CD4-positive, alpha-beta T cell treated with Interferon gamma for 1 hour (primary cell): ENCODE results near the gene UGCG.
A peak's percentile ranks its signal among the peaks of the same experiment; 100 is the strongest.
"Not testable (repeated sequence)": the region's sequence is repeated elsewhere in the genome, so short reads cannot be mapped to it uniquely, and the experiment has no call there.

ENCODE experiments used
- DNase-seq: peaks from one replicate; pipeline ENCODE4 v3.0.0-alpha.2; 2020

The UGCG gene

GRCh38 chr9:111957856-111958631 lies 61.4 kb downstream of the UGCG start:
- DNase-seq, result no peak

DNA sequence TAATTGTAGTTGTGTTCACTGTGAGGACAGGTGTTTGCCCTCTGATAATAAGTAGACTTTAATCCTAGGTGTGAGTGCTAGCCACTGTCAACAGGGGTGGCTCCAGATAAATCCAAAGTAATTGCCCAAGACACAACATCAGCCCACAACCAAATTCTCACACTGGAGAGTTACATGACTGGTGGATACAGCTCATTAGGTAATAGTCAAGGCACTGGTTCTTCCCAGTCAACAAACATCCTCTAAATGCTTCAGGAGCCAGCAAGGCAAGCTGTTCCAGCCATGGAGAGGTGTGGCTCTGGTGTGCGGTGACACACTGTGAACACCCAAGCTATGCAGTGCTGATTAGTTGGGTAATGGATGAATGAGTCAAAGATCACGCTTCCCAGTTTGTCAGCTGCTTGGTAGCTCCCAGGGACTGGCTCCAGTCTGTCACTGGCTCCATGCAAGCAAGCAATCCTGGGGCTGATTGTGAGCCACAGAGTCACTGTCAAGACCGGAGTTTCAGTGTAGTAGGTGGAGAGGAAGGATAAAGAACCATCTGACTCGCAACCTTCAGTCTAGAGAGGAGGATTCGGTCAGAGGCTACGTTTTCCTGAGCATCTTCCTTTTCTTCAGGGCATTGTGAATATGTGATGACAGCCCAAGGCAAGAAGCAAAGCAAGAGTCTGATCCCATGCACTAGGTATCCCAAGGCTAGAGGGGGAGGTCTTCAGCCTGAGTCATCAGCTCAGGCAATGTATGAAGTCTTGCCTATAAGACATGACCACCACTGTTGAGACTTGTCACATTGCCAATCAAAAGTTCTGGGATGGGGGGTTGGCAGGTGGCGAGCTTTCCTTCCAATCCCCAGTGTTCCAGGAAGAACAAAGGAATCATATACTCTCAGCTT lies 63.1 kb downstream of the UGCG start:
- peak; percentile 12 for DNase-seq

- DNase-seq, result not testable (repeated sequence)
Observed at GRCh38 chr9:111960485-111960884, 63.9 kb downstream of the UGCG start.

GRCh38 chr9:111961009-111961408 lies 64.4 kb downstream of the UGCG start:
- DNase-seq, result no peak

DNA sequence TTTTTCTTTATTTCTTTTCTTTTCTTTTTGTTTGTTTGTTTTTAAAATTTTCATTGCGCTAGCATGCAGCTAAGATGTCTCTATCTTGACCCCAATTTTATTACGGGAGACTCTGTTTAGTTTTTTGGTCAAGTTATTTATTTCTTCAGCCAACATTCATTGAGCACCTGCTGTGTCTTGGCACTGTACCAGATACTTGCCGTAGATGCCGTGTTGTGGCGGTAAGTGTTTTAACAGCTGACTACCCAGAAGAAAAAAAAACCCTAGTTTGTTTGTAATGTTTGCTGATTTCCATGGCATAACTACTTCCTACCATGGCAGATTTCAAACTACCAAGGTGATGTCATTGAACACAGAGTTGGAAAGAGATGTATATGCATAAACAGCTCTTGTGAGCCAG lies 65.0 kb downstream of the UGCG start:
- DNase-seq, result no peak

DNA sequence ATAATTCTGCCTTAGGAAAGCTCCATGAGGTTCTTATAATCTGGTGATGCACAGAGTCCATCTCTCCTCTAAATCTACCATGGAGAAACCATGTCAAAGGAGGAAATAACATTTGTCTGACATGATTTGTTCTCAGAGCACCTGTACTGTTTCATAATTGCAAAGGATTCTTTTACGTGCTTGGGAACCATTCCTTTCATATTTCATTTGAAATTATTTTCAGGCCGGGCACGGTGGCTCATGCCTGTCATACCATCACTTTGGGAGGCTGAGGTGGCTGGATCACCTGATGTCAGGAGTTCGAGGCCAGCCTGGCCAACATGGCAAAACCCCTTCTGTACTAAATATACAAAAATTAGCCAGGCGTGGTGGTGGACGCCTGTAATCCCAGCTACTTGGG lies 65.4 kb downstream of the UGCG start:
- DNase-seq, result no peak

DNA sequence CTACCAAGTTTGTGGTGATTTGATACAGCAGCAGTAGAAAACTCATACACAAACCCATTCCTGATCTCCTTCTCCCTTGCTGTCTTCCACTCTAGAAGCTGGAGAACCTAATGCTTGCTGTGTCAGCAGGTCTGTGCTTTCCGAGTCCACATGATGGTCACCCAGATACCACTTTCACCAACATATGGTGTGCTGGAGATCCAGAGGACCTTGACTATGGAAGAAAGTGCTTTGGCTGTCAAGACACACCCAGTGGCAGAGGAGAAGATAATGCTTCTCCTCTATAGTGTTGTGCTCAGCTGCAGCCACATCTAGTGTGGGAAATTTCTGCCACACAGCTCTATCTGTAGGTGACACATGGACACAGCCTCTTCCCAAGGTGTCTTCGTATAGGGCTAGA lies 67.4 kb downstream of the UGCG start:
- DNase-seq, result no peak

DNA sequence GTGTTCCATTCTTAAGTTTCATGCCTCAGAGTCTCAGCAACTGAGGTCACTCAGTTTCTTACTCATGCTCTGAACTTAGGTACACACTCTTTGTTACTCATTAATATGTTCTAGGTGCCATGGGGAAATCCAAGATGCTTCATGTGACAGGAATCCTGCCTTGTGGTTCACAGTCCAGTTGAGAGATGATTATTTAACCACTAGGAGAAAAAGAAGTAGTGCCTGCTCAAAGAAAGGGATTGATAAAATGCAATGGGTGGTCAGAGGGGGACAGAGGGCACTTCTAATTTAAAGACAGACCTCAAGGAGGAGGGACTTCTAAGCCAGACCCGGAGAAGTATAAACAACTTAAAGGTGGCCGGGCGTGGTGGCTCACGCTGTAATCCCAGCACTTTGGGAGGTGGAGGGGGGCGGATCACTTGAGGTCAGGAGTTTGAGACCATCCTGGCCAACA lies 69.0 kb downstream of the UGCG start:
- DNase-seq, result no peak

GRCh38 chr9:111966124-111966723 lies 69.6 kb downstream of the UGCG start:
- DNase-seq, result no peak

- DNase-seq, result no peak
Observed at GRCh38 chr9:111966861-111967291, 70.3 kb downstream of the UGCG start.

DNA sequence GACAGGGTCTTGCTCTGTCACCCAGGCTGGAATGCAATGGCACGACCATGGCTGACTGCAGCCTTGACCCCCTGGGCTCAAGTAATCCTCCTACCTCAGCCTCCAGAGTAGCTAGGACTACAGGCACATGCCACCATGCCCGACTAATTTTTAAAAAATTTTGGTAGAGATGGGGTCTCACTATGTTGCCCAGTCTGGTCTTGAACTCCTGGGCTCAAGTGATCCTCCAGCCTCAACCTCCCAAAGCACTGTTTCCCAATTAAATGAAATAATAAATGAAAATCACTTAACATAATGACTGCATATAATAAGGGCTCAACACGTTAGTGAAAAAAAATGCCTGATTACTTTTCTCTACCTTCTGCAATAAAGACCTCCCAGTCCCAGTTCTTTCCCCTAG lies 71.0 kb downstream of the UGCG start:
- DNase-seq, result no peak

DNA sequence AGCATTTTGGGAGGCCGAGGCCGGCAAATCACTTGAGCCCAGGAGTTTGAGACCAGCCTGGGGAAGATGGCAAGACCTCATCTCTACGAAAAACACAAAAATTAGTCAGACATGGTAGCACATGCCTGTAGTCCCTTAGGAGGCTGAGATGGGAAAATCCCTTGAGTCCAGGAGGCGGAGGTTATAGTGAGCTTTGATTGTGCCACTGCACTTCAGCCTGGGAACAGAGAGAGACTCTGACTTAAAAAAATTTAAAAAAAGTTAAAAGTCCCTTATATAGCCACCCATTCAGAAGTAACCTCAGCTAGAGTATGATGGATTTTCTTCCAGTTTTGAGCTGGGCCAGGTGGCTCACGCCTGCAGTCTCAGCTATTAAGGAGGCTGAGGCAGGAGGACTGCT lies 72.4 kb downstream of the UGCG start:
- no peak for DNase-seq

GRCh38 chr9:111969622-111970021 lies 73.0 kb downstream of the UGCG start:
- DNase-seq, result no peak

DNA sequence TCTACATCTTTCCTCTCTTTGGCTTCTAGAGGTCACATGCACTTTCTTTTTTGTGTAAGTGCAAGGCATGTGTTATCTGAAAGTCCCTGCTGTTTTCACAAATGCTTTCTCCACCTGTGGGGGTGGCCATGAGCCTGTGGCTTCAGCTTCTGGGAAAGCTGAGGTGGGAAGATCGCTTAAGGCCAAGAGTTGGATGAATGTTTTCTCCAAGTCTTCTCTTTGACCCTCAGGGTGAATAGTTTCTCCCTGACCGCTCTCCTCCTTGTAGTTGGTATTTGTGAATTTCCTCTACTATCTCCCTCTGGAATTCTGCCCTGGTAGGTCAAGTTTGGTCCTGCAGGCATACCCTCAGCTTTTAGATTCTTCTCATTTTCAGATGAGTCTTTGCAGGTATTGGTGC lies 74.2 kb downstream of the UGCG start:
- no peak for DNase-seq

GRCh38 chr9:111974092-111974681 lies 77.6 kb downstream of the UGCG start:
- DNase-seq, result no peak

GRCh38 chr9:111975709-111976108 lies 79.1 kb downstream of the UGCG start:
- no peak for DNase-seq

- DNase-seq, result no peak
Observed at GRCh38 chr9:111978616-111979015, 82.0 kb downstream of the UGCG start.

DNA sequence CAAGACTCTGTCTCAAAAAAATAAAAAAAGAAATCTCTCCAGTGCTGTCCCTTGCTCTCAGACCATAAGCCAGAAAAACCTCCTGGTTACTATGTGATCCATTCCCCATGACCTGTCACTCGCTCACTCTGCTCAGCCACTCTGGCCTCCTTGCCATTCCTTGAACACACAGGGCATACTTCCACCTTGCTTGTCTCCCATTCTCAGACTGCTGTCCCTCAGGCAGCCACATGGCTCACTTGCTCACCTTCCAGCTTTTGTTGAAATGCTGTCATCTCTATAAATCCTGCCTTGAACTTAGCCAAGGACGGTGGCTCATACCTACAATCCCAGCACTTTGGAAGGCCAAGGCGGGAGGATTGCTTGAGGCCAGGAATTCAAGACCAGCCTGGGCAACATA lies 82.9 kb downstream of the UGCG start:
- no peak for DNase-seq

DNA sequence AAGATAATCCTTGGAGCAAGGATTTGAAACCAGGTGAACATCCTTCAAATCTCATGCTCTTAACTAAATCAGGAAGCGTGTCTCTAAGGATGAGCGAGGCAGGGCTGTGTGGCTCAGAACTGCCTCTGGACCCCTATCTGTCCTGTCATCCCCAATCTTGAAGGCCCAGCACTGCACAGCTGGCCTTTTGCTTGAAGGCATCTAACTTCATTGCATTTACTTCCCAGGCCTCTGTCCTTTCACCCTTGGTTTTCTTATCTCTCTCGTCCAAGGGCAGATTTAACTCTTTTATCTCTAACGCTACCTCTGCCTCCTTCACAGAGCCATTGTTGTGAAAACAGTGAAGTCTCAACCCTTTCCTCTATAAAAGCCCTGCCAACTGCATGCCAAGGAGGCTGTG lies 83.8 kb downstream of the UGCG start:
- DNase-seq, result no peak

DNA sequence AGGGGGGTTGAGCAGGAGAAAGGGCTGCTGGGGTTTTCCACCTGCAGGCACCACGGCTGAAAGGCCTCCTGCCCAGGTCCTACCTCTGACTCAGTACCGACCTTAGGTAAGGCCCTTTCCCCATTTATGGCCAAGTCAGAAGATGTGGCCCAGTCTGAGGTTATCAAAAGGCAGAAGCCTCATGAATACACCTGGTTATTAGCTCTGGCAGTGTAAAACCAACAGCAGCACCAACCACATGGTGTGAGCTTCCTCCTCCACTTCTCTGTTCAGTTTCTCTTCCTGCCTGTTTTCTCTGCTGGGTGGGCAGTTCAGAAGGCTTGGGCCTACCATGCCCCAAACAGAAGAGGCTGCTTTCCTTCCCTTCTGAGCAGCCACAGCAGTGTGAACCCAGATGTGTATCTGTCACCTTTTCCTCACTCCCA lies 86.9 kb downstream of the UGCG start:
- DNase-seq, result peak; percentile 36

DNA sequence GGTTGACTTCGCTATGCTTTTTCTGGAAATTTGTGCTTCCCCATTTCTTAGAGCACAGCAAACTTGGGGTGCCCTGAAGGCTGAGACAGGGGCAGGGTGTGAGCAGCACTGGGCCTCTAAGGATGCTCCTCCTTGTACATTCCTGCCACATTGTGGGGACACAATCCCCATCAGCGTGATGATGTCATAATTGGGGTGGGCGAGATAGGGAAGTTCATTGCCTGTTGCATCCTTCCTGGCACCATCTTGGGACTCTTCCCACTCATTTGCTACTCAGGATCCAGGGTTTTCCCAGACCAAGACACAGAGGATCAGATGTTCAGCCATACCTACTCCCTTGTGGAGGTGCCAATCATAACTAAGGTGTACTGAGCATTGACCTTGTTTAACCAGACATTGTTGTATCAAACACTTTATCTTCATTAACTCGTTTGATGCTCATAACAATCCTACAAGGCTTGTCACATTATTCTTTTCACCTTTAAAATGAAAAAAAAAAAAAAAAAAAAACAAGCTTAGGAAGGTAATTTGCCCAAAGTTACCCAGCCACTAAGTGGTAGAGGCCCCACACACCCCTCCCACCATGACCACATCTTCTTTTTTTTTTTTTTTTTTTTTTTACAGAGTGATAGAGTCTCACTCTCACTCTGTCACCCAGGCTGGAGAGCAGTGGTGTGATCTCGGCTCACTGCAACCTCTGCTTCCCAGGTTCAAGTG lies 87.6 kb downstream of the UGCG start:
- DNase-seq, result no peak
